Islet precursor cell (in vitro differentiated cells): Measurements from ENCODE around the gene ITGB5.

Experiments
- DNase-seq: peaks from one replicate; pipeline ENCODE4 v3.0.0-alpha.2; 2018

Gene ITGB5

GRCh38 chr3:124890573-124891190, 3.5 kb upstream of the ITGB5 start:
- DNase-seq, result no peak

GRCh38 chr3:124888482-124889441, 1.6 kb upstream of the ITGB5 start:
- DNase-seq, result no peak

DNA sequence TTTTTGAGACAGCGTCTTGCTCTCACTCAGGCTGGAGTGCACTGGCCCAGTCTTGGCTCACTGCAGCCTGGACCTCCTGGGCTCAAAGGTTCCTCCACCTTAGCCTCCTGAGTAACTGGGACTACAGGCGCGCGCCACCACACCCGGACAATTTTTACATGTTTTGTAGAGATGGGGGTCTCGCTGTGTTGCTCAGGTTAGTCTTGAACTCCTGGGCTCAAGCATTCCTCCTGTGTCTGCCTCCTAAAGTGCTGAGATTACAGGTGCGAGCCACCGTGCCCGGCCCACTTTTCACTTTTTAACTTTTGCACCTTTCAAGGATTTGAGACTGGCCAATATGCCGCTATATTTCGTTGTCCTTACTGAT, 750 bp upstream of the ITGB5 start:
- DNase-seq, result no peak

DNA sequence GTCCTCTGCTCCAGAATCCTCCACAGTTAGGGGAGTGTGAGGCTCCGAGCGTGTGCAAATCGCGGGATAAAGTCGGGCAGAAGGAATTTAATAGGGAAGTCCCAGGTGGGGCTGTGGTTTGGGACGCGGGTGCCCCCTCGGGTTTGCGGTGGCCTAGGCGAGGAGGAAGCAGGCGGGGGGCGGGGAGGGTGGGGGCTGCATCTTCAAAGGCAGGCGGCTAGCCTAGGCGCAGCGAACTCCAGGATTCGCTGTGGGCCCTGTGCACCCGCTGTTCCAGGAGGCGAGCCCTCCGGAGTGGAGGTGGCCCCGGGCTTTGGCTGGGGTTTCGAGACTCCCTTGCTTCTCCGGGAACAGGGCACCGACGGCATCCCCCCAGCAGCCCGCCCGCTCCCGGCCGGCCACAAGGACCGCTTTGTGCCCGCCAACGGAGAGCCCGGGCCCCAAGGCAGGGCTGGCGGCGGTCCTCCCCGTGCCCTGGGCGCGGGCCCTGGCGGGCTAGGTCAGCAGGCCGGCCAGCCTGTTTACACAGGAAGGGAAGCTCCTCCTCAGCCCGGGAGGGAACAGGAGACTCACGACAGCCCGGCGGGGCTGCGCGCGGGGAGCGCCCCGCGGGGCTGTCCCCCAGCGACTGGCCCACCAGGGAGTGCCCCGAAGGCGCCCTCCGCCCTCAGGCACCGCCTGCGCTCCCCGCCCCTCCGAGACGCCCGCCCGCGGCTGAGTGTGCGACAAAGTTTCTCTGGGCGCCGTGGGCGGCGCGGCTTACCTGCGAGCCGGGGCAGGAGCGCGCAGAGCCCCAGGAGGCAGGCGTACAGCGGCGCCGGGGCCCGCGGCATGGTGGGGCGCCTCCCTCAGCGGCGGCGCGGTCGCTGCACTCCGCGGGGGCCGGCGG, 753 bp downstream of the ITGB5 start:
- peak; percentile 83 for DNase-seq

- no peak for DNase-seq
Measured at GRCh38 chr3:124885466-124886167, 1.5 kb downstream of the ITGB5 start.

GRCh38 chr3:124884474-124885101, 2.6 kb downstream of the ITGB5 start:
- no peak for DNase-seq

- DNase-seq, result no peak
Measured at GRCh38 chr3:124883766-124884473, 3.2 kb downstream of the ITGB5 start.

GRCh38 chr3:124882816-124883747, 4.1 kb downstream of the ITGB5 start:
- DNase-seq, result no peak

DNA sequence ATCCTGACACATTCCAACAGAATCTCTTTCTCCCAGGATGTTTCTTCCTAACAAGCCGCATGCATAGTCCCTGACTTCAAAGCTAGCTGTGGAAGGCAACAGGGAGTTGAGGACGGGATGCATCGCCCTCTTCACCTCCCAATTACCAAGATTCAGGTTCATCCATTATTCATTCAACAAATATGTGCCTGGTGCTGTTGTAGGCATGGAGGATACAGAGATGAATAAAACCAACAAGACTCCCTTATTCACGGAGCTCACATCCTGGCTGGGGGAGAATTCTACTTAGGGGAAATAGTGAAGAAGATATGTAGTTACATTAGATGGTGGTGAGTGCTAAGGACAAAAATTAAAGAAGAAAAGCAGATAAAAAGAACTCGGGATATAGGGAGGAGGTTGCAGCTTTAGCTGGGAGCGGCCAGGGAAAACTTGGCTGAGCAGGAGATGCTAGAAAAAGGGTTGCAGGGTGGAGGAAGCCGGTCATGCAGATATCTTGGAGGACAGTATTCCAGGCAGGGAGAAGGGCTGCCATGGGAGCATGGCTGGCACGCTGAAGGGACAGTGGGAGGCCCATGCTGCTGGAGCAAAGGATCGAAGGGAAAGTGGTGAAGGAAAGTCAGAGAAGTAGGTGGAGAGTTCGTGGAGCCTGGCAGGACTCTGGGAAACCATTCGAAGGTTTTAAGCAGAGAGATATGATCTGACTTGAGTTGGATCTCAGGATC, 5.0 kb downstream of the ITGB5 start:
- DNase-seq, result no peak

- no peak for DNase-seq
Measured at GRCh38 chr3:124879337-124879680, 7.9 kb downstream of the ITGB5 start.

DNA sequence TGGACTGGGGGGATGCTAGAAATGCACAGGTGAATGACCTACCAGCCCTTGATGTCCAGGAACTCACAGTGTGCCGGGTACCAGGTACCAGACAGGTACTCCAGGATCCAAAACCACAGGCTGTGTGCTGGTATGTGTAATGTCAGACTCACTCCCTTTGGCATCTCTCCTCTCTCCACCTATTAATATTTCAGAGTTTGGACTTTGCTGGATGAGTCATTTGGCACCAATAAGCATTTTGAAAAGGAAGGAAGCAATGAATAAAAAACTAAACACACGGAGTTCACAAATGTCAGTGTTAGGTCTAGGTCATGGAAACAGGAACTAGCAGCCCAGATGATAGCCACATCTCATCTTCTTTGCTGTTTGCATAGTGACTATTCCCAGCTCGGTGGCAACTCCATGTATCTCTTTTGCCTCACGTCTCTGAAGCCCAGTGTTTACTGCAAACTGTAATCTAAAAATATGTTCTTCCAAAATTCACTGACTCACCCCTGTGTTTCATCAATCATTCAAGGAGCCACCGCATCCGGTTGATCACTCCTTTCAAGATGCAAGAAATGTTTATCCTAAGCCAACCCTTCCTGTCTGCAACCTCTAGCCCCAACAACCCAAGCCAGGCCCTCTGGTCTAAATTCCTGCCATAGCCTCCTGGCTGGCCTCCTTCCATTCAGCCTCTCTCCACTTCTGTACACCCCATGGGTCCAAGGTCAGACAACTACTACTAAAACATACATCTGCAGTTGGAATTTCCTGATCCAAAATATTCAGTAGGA, 8.4 kb downstream of the ITGB5 start:
- DNase-seq, result no peak

DNA sequence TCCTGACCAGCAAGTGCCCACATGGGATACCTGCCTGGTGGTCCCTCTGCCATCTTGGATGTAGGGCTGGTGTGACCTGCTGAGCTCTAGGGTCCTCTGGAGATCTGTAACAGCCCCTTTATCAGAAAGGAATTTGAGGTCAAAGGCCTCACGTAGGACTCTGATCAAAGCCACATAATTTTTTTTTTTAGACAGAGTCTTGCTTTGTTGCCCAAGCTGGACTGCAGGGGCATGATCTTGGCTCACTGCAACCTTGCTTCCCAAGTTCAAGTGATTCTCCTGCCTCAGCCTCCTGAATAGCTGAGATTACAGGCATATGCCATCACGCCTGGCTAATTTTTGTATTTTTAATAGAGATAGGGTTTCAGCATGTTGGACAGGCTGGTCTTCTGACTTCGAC, 9.5 kb downstream of the ITGB5 start:
- DNase-seq, result no peak

GRCh38 chr3:124876401-124876878, 10.7 kb downstream of the ITGB5 start:
- no peak for DNase-seq

GRCh38 chr3:124873226-124873625, 13.9 kb downstream of the ITGB5 start:
- DNase-seq, result no peak

DNA sequence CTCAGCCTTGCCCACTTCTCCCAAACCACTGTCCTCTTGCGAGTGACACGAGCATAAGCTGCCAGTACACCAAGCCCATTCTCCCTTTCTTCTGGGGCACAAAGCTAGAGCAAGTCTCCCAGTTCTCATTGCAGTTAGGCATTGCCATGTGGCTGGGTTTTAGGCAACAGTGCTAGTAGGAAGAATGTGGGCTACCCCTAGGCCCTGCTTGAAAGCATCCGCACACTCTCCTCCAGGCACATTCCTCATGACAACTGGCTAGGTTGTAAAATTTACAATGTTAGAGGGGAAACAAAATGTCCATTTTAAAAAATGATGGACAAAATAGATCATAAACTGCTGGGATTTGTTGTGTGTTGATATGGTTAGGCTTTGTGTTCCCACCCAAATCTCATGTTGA, 19.7 kb downstream of the ITGB5 start:
- no peak for DNase-seq

DNA sequence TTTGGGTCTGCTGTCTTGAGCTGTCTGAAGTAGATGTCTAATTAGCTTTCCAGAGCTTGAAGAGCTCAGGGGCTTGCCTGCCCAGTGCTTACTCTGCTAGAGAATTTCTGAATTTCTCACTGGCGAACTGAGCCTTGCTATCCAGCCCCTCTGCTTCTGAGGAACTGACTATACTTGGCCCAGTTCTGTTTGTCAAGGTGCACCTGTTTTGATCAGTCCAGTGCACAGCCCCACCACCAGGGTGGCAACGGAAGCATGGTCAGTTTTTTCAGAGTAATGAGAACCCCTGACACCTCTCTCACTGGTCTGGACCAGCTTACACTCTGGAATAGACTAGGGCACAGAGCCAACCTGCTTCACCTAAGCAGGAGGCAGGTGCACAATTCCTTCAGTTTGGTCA, 25.2 kb downstream of the ITGB5 start:
- DNase-seq, result no peak

GRCh38 chr3:124861041-124861440, 26.1 kb downstream of the ITGB5 start:
- no peak for DNase-seq

DNA sequence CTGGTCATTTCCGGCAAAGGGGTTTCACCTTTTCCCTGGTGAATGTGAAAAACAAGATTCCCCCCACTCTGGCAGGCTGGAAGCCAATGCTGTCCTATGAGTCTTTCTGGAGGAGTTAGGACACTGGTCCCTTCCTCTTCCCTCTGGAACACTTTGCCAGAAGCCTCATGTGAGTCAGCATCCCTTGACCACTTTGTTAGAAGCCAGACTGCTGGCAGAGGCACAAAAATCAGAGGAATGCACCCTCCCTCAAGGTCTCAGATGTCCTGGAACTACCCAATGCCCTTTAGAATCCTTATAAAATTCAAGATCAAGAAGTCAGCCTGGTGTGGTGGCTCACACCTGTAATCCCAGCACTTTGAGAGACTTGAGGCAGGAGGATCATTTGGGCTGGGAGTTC, 26.6 kb downstream of the ITGB5 start:
- peak; percentile 95 for DNase-seq

- peak; percentile 76 for DNase-seq
Measured at GRCh38 chr3:124859025-124859424, 28.1 kb downstream of the ITGB5 start.
